Activated naive CD4-positive, alpha-beta T cell treated with anti-CD3 and anti-CD28 coated beads, Interleukin-2, amount 10 ng/mL, durations not matched to agents 7 days and 5 days (primary cell): ENCODE results near the gene SF1.

Source experiments
- CTCF ChIA-PET: fragments of 350-600 bp; sonication (Branson Sonifier 250); formaldehyde crosslinking; loops from one replicate; lab custom pipeline; 2021; ENCODE audit warnings: antibody characterized with exemption; lab: Charles Lee
- DNase-seq: peaks from one replicate; pipeline ENCODE4 v3.0.0-alpha.2; 2020
- H3K27ac Mint-ChIP-seq: one replicate; pipeline ENCODE4 v1.8.0; 2021; ENCODE audit warnings: mild to moderate bottlenecking, moderate library complexity, mixed read lengths
- H3K27me3 Mint-ChIP-seq: one replicate; pipeline ENCODE4 v1.8.0; 2021; ENCODE audit warnings: mild to moderate bottlenecking, mixed read lengths
- H3K36me3 Mint-ChIP-seq: one replicate; pipeline ENCODE4 v1.8.0; 2021; ENCODE audit warnings: mixed read lengths
- H3K4me1 Mint-ChIP-seq: one replicate; pipeline ENCODE4 v1.8.0; 2021; ENCODE audit warnings: mixed read lengths
- H3K4me3 Mint-ChIP-seq: one replicate; pipeline ENCODE4 v1.8.0; 2021; ENCODE audit warnings: mild to moderate bottlenecking, moderate library complexity, mixed read lengths
- H3K9me3 Mint-ChIP-seq: one replicate; pipeline ENCODE4 v1.8.0; 2021; ENCODE audit warnings: mixed read lengths

Gene SF1

DNA sequence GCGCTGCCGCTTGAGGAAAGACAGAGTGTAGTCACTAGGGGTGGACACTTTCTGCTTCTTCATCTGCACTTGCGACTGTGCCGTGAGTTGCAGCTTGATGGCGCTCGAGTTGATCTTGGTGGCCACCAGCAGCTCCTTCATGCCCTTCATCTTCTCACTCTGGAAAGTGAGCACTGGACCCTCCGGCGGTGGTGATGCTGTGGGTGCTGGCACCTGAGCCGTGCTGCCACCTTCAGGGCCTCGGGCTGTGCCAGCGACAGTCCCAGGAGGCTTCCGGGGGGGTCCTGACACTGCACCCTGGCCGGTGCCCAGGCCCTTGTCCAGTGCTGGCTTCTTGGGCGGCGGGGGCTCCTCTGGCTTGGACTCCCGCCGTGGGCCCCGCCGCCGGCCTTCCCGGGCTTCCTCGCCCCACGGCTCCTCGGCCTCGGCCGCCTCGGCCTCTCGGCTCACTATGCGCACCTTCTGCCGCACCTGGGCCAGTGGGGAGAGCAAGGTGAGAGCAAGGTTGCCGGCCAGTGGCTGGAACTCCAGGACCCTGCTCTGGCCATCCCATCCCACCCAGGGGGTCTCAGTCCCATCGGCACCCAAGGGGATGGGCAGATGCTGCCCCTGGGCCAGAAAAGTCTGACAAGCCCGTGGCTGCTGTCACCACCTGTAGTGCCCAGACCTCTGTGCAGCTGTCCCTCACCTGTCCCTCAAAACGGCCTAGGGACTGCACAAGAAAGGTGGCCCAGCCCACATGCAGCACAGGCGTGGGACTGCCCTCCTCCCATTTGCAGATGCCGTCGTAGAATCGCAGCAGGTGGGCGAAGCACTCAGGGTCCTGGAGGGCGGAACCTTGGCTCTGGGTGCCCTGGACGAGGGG lies 26.2 kb upstream of the SF1 start:
- peaks cover 32% of the 10 kb centered on the region for H3K36me3 Mint-ChIP-seq
- H3K4me3 Mint-ChIP-seq: peak overlapping the region; percentile 85
- H3K9me3 Mint-ChIP-seq: no peaks in the 10 kb centered on the region
- H3K27me3 Mint-ChIP-seq: no peaks in the 10 kb centered on the region
- H3K27ac Mint-ChIP-seq: peak overlapping the region; percentile 87
- CTCF ChIA-PET: interaction anchor here (0.8 to 2.0 kb wide), 4 partner anchors 17 to 116 kb away, joined by 3 to 5 read pairs (median 3); partner anchors contain the start of gene SF1
- DNase-seq: no peak
- H3K4me1 Mint-ChIP-seq: peaks cover 43% of the 10 kb centered on the region

DNA sequence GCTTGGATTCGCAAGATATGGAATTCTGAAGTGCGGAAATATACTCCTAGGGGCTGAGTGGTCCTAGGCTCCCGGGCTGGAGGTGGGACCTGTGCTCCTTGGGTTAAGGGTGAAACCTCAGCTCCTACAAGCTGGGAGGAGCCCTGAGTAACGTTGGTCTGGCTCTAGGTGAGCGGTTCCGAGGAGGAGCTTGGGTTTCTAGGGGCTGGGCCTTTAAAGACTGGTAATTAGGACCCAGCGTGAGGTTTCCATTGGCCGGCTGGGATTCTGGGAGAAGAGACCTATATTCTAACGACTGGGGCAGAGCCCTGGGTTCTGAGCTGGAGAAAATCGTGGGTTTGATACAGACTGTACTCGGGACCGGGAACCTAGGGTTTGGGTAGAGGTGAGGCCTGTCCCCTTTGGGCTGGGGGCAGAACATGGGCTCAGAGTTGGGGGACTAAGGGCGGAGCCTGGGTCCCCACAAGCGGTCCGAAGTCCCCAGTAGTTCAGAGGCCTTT lies 25.6 kb upstream of the SF1 start:
- Mint-ChIP-seq H3K4me1 (peaks cover 40% of the 10 kb centered on the region), H3K36me3 (peaks cover 35% of the 10 kb centered on the region), H3K4me3 (peak overlapping the region; percentile 85), H3K27ac (peak overlapping the region; percentile 87), H3K9me3 (no peaks in the 10 kb centered on the region), H3K27me3 (no peaks in the 10 kb centered on the region)
- no peak for DNase-seq
- CTCF ChIA-PET: interaction anchor here (0.6 to 2.0 kb wide), 4 partner anchors 16 to 43 kb away, joined by 3 to 5 read pairs (median 3); partner anchors contain the start of gene SF1

DNA sequence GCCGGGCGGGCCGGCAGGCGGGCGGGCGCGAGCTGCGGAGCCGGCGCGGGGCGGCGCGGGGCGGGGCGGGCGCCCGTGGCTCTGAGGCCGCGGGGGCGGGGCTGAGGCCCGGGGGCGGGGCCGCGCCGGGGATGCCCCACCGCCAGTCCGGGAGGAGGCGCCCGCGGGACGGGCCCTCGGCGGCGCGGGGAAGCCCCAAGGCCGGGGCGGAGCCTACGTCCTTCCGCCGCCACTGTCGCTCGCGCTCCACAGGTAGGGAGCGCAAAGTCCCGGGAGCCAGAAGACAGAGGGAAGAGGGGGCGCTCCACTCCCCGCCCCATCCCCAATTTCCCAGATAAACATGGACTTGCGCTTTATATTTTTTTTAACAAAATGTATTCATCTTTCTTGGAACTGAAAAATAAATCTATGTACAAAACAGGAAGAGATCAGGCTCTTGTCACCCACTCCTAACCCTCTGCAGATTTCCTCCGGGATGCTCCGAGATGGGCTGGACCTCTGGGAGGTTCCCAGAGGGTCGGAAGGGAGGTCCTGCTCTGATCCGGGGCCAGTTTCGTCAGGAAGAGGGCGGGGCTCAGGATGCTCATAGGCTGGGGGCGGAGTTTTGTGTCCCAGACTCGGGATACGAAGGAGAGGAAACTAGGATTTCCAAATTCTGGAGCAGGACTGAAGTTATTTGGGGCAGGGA lies 25.0 kb upstream of the SF1 start, which contains the start of gene MAP4K2:
Gene MAP4K2 (minus strand): TSS at position 57 of the 688 bp plus-strand sequence. CDS start 65 bp downstream, outside the sequence.
- Mint-ChIP-seq H3K4me3 (peak within 1 kb of the TSS; percentile 85), H3K4me1 (peaks cover 41% of the 10 kb centered on the region), H3K27me3 (no peaks in the 10 kb centered on the region), H3K36me3 (peaks cover 38% of the 10 kb centered on the region), H3K9me3 (no peaks in the 10 kb centered on the region), H3K27ac (peak within 1 kb of the TSS; percentile 87)
- CTCF ChIA-PET: interaction anchor here (0.6 to 2.0 kb wide), 2 partner anchors 16 to 43 kb away, joined by 3 to 5 read pairs; no protein-coding TSS in a partner anchor
- peak; percentile 89 for DNase-seq

GRCh38 chr11:64802370-64803157 lies 24.2 kb upstream of the SF1 start:
- H3K4me3 Mint-ChIP-seq: peak overlapping the region; percentile 82
- H3K36me3 Mint-ChIP-seq: peaks cover 34% of the 10 kb centered on the region
- H3K4me1 Mint-ChIP-seq: peaks cover 37% of the 10 kb centered on the region
- no peaks in the 10 kb centered on the region for H3K9me3 Mint-ChIP-seq
- H3K27ac Mint-ChIP-seq: peak overlapping the region; percentile 83
- H3K27me3 Mint-ChIP-seq: no peaks in the 10 kb centered on the region
- CTCF ChIA-PET: interaction anchor here (1.0 to 2.0 kb wide), 2 partner anchors 10 to 15 kb away, joined by 3 to 5 read pairs; no protein-coding TSS in a partner anchor
- DNase-seq: no peak

GRCh38 chr11:64801561-64802369 lies 23.4 kb upstream of the SF1 start:
- H3K4me1 Mint-ChIP-seq: peaks cover 36% of the 10 kb centered on the region
- H3K4me3 Mint-ChIP-seq: peak overlapping the region; percentile 82
- peak overlapping the region; percentile 83 for H3K27ac Mint-ChIP-seq
- H3K36me3 Mint-ChIP-seq: peaks cover 29% of the 10 kb centered on the region
- H3K27me3 Mint-ChIP-seq: no peaks in the 10 kb centered on the region
- no peaks in the 10 kb centered on the region for H3K9me3 Mint-ChIP-seq
- DNase-seq: peak; percentile 38
- CTCF ChIA-PET: interaction anchor here (1.0 kb wide), 1 partner anchor 11 kb away, joined by 3 read pairs; no protein-coding TSS in a partner anchor

GRCh38 chr11:64801158-64801464 lies 22.8 kb upstream of the SF1 start:
- DNase-seq: no peak
- Mint-ChIP-seq H3K27ac (peak overlapping the region; percentile 83), H3K36me3 (peaks cover 30% of the 10 kb centered on the region), H3K4me3 (peak overlapping the region; percentile 82), H3K4me1 (peaks cover 41% of the 10 kb centered on the region), H3K27me3 (no peaks in the 10 kb centered on the region), H3K9me3 (no peaks in the 10 kb centered on the region)
- CTCF ChIA-PET: interaction anchor here (0.6 kb wide), 1 partner anchor 149 kb away, joined by 3 read pairs; no protein-coding TSS in a partner anchor

GRCh38 chr11:64800303-64801157 lies 22.2 kb upstream of the SF1 start:
- no peak for DNase-seq

GRCh38 chr11:64799623-64800302 lies 21.4 kb upstream of the SF1 start:
- no peaks in the 10 kb centered on the region for H3K9me3 Mint-ChIP-seq
- H3K4me1 Mint-ChIP-seq: peaks cover 50% of the 10 kb centered on the region
- no peak for DNase-seq
- no peaks in the 10 kb centered on the region for H3K27me3 Mint-ChIP-seq
- CTCF ChIA-PET: interaction anchor here (1.7 kb wide), 1 partner anchor 12 kb away, joined by 4 read pairs; no protein-coding TSS in a partner anchor
- no peak overlapping the region for H3K4me3 Mint-ChIP-seq
- peaks cover 32% of the 10 kb centered on the region for H3K36me3 Mint-ChIP-seq
- peak overlapping the region; percentile 24 for H3K27ac Mint-ChIP-seq

More at GRCh38 chr11:64800303-64801157, 22.2 kb upstream of the SF1 start:
- Mint-ChIP-seq H3K4me3 (peak overlapping the region; percentile 82), H3K9me3 (no peaks in the 10 kb centered on the region), H3K27me3 (no peaks in the 10 kb centered on the region), H3K36me3 (peaks cover 29% of the 10 kb centered on the region), H3K27ac (peak overlapping the region; percentile 55), H3K4me1 (peaks cover 47% of the 10 kb centered on the region)
- CTCF ChIA-PET: interaction anchor here (0.6 kb wide), 1 partner anchor 148 kb away, joined by 3 read pairs; no protein-coding TSS in a partner anchor

DNA sequence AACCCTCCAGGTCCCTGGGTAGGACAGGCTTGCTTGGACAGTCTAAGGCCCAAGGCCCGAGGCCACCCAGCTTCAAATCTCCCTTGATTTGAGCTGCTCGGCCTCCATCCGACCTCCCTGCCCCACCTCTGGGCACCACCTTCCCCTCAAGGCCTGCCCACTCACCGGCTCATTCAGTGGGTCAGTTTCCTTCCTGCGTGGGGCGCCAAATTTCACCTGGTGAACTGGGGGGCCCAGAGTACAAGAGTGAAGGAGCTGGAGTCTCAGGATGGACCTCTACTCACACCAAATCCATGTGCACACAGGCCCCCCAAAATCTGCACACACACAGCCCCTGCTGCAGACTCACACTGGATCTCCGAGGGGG lies 20.9 kb upstream of the SF1 start:
- CTCF ChIA-PET: interaction anchor here (1.7 kb wide), 1 partner anchor 11 kb away, joined by 4 read pairs; no protein-coding TSS in a partner anchor
- H3K27me3 Mint-ChIP-seq: no peaks in the 10 kb centered on the region
- H3K4me3 Mint-ChIP-seq: no peak overlapping the region
- no peak overlapping the region for H3K27ac Mint-ChIP-seq
- H3K9me3 Mint-ChIP-seq: no peaks in the 10 kb centered on the region
- no peak for DNase-seq
- peaks cover 53% of the 10 kb centered on the region for H3K4me1 Mint-ChIP-seq
- peaks cover 36% of the 10 kb centered on the region for H3K36me3 Mint-ChIP-seq

GRCh38 chr11:64796757-64797541 lies 18.6 kb upstream of the SF1 start:
- Mint-ChIP-seq H3K27ac (no peak overlapping the region), H3K4me1 (peaks cover 57% of the 10 kb centered on the region), H3K9me3 (no peaks in the 10 kb centered on the region), H3K36me3 (peaks cover 43% of the 10 kb centered on the region), H3K27me3 (no peaks in the 10 kb centered on the region), H3K4me3 (no peak overlapping the region)
- CTCF ChIA-PET: interaction anchor here (1.3 kb wide), 1 partner anchor 12 kb away, joined by 3 read pairs; no protein-coding TSS in a partner anchor
- no peak for DNase-seq
